ENCODE measurements around the gene DEPDC4. TPM values are rescaled to one million over a fixed set of nuclear protein-coding genes. Genes with fewer than 3 reads are reported as not detected.

DEPDC4 gene
- polyA plus RNA-seq, 12 donors, result 0.82 to 2.9 (median 1.7) TPM; not detected in 2

DNA sequence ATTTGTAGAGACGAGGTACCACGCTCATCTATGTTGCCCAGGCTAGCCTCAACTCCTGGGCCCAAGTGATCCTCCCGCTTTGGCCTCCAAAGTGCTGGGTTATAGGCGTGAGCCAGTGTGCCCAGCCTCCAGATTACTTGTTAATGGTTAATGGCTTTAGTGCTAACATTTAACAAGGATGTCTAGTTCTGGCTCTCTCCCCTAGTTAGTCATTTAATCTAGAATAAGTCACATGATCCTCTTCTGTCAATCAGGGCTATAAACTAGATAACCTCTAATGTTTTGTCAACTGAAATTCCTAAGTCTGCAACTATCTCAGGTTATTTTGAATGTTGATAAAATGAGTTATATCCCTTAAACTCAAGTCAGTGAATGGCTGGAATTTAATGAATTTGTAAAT is 50.5 kb downstream of the DEPDC4 start:
- DNase-seq, result no peak

GRCh38 chr12:100215209-100215608 is 51.7 kb downstream of the DEPDC4 start:
- no peak for DNase-seq

DNA sequence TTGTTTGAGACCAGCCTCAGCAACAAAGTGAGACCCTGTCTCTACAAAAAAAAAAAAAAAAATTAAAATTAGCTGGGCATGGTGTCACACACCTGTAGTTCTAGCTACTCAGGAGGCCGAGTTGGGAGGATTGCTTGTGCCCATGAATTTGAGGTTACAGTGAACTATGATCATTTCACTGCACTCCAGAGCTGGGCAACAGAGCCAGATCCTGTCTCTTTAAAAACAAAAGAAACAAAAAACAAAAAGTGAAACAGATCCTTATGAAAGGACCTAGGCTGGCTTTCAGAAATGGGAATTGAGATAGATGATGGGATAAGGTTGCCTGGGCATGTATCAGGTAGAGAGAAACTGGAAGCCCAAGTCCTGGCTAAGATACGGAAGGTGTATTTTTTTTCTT is 52.4 kb downstream of the DEPDC4 start:
- DNase-seq, result no peak

- no peak for DNase-seq
Observed at GRCh38 chr12:100213016-100213891, 53.6 kb downstream of the DEPDC4 start.

DNA sequence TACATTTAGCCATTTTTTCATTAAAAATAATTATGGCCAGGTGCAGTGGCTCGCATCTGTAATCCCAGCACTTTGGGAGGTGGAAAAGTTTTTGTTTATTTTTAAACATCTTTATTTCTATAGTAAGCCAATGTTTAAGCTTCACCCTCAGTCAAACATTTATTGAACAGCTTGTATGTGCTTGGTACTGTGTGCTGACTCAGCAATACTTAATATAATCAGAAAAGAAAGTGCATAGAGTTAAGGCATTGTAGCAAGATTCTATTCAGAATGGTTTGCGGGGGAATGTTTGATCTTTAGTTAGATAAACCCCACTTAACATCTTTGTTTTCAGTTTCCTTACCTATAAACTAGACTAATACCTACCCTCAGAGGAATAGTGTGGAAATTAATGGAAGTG is 55.2 kb downstream of the DEPDC4 start:
- DNase-seq, result no peak

- no peak for DNase-seq
Observed at GRCh38 chr12:100208834-100209233, 58.0 kb downstream of the DEPDC4 start.

DNA sequence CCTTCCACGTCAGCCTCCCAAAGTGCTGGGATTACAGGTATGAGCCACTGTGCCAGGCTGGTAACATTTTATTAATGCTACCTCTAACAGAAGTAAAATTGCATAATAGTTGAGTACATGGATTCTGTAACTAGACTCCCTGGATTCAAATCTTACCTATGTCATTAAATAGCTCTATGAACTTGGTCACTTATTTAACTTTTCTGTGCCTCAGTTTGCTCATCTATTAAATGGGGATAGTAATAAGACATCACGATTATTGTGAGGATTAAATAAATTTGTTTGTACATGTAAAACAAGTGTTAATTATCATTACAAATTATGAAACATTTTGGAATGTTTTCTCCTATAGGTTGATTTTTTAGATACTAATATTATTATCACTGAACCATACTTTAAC is 59.6 kb downstream of the DEPDC4 start:
- DNase-seq, result no peak

DNA sequence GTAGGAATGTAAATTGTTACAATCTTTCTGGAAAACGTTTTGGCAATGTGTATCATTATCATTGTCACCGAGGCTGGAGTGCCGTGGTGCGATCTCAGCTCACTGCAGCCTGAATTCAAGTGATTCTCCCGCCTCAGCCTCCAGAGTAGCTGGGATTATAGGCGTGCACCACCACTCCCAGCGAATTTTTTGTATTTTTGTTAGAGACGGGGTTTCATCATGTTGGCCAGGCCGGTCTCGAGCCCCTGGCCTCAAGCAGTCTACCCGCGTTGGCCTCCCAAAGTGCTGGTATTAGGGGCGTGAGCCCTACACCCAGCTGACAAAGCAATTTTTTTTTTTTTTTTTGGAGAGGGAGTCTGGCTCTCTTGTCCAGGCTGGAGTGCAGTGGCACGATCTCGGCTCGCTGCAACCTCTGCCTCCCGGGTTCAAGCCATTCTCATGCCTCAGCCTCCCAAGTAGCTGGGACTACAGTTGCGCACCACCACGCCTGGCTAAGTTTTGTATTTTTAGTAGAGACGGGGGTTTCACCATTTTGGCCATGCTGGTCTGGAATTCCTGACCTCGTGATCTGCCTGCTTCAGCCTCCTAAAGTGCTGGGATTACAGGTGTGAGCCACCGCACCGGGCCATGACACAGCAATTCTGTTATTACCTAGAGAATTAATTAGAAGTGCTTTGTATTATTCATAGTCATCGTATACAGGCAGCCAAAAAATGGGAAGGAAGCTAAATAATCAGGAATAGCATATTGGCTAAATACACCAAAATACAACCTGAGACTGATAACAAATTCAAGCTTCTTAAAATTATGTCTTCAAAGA is 65.1 kb downstream of the DEPDC4 start:
- DNase-seq, result no peak

- DNase-seq, result peak; percentile 98
Observed at GRCh38 chr12:100200463-100201181, 66.3 kb downstream of the DEPDC4 start, which contains the start of gene ACTR6. TSS of gene ACTR6 (plus strand) at chr12:100200815. CDS start at chr12:100200852, 37 bp downstream.

DNA sequence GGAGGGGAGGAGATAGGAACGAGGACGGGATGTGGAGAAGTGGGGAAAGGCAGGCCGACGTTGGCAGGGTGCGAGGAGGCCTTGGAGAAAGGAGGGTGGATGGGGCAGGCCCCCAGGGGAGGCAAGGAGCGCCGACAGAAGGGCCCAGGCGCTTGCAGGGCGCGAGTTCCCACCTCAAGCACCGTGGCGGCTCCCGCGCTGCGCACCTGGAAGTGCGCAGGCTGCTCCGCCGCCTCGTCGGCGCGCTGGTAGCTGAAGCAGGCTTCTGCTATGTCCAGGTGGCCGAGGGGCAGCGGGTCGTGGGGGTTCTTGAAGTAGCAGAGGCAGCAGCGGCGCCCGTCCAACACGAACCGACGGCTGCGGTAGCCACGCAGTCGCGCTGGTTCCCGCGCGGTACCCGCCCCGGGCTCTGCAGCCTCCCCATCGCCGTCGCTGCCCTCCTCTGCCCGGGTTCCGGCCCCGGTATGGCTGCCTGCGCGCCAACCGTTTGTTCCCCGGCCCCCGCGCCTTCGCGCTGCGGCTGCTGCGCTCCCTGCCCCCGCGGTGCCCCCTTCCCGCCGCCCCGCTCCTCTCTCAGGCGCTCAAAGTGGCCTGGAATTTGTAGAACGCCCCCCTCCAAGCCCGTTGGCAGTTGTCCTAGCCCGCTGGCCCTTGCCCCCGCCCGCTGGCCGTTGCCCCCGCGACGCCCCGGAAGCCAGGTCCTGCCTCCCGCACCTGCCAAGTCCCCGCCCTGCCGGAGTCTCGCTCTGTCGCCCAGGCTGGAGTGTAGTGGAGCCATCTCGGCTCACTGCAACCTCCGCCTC is 67.3 kb downstream of the DEPDC4 start:
- DNase-seq, result peak; percentile 23

DNA sequence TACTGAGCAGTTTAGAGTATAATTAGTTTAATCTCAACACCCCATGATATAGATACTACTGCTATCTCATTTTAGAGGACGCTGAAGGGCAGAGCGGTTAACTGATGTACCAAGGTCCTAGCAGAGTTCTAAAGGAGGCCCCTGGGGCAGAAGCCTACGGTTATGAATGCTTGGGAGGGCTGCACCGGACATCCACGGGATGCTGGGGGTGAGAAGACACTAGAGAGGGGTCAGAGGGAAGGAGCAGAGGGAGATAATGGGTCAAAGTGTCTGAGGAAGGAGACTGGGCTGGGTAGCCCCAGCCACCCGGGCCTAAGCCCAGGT is 67.9 kb downstream of the DEPDC4 start:
- no peak for DNase-seq

DNA sequence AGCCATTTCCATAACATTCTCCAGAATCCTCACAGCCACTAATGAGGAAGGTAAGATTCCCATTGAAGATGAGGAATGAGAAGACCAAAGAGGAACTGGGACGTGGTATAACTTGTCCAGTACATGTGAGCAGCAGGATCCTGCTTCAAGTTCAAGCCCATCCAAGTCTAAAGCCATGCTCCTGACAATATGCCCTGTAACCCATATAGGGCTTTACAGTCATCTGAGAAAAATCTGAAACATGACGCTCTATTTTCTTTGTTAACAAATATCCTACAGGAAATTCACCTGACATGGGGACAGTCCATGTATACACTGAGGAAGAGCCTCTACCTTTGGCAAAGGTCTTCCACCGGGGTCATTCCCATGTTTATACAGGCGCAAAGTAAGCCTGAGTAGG is 69.4 kb downstream of the DEPDC4 start:
- DNase-seq, result no peak

- DNase-seq, result no peak
Observed at GRCh38 chr12:100193085-100193484, 73.8 kb downstream of the DEPDC4 start.

Other genes with a start within 250 kb of the DEPDC4 start
- 10 to 100 TPM in 11 of 12 donors, not detected in 1; 14.7 to 19.3 (median 16.5) TPM for gene BLTP3B, start 124.2 kb downstream of the DEPDC4 start, polyA plus RNA-seq (ENCODE audit: insufficient read length in 12 of 12)
- 10 to 100 TPM in 11 of 12 donors, not detected in 1; 17.2 to 27.2 (median 21.6) TPM for gene ACTR6, start 66.3 kb downstream of the DEPDC4 start, polyA plus RNA-seq (ENCODE audit: insufficient read length in 12 of 12)
- gene SCYL2, start 98 bp upstream of the DEPDC4 start, polyA plus RNA-seq (ENCODE audit: insufficient read length in 12 of 12), result 10 to 100 TPM in 11 of 12 donors, not detected in 1; 27.4 to 48.1 (median 34.1) TPM
- gene SLC17A8, start 90.0 kb upstream of the DEPDC4 start, polyA plus RNA-seq (ENCODE audit: insufficient read length in 12 of 12), result 1 to 10 TPM in 2 of 12 donors, under 1 TPM in 8, not detected in 2; 0.09 to 2.0 (median 0.30) TPM
- 1 to 10 TPM in 1 of 12 donors, under 1 TPM in 5, not detected in 6; 0.09 to 6.7 (median 0.19) TPM for gene NR1H4, start 206.8 kb upstream of the DEPDC4 start, polyA plus RNA-seq (ENCODE audit: insufficient read length in 12 of 12)

Measured in muscle of arm (tissue), 12 donors.